Measurements from ENCODE around the gene RNLS.

RNLS gene

GRCh38 chr10:88232029-88232895 is 350.9 kb downstream of the RNLS start:
- no peak for DNase-seq (ENCODE audit: low read depth in 2 of 2)

- DNase-seq (ENCODE audit: low read depth in 2 of 2), result no peak
Observed at GRCh38 chr10:88230251-88230650, 352.9 kb downstream of the RNLS start.

GRCh38 chr10:88228130-88228529 is 355.0 kb downstream of the RNLS start:
- no peak for DNase-seq (ENCODE audit: low read depth in 2 of 2)

- DNase-seq (ENCODE audit: low read depth in 2 of 2), result no peak
Observed at GRCh38 chr10:88227342-88228018, 355.6 kb downstream of the RNLS start.

GRCh38 chr10:88226891-88227290 is 356.2 kb downstream of the RNLS start:
- DNase-seq (ENCODE audit: low read depth in 2 of 2), result no peak

- DNase-seq (ENCODE audit: low read depth in 2 of 2), result no peak
Observed at GRCh38 chr10:88226071-88226659, 357.0 kb downstream of the RNLS start.

All from stimulated activated CD8-positive, alpha-beta memory T cell treated with anti-CD3 and anti-CD28 coated beads, Interleukin-7, amount 100 ng/mL, for 4 hours (primary cell).